MCF 10A (cell line): ENCODE data around the gene CFH. TPM values are rescaled to one million over a fixed set of nuclear protein-coding genes. Genes with fewer than 3 reads are reported as not detected.

Experiments used
- BruUV-seq: library from RNA; stranded (reverse); fragments of 400-500 nt; replicated peaks from 2 replicates; lab custom pipeline; 2021; lab: Mats Ljungman, UMichigan
- CTCF ChIA-PET: fragments of 300-600 bp; sonication (Branson Sonifier 250); formaldehyde crosslinking; extraction: SDS; loops from one replicate; lab custom pipeline; 2021; ENCODE audit warnings: antibody characterized with exemption, inconsistent platforms; lab: Yijun Ruan, JAX
- POLR2A ChIA-PET: fragments of 300-600, 350-650 bp; sonication (Branson Sonifier 250); formaldehyde crosslinking; extraction: SDS; loops from one replicate; lab custom pipeline; 2020; ENCODE audit warnings: antibody characterized with exemption, inconsistent platforms; lab: Yijun Ruan, JAX
- DNase-seq: peaks from one replicate; pipeline ENCODE4 v3.0.0-alpha.2; 2018; ENCODE audit not compliant: unreplicated experiment
- H3K27ac Mint-ChIP-seq: one replicate; pipeline ENCODE4 v1.8.0; 2022; ENCODE audit warnings: mild to moderate bottlenecking, low read depth, mixed read lengths; ENCODE audit not compliant: unreplicated experiment
- H3K27me3 Mint-ChIP-seq: one replicate; pipeline ENCODE4 v1.8.0; 2022; ENCODE audit warnings: mixed read lengths; ENCODE audit not compliant: insufficient read depth, unreplicated experiment
- H3K36me3 Mint-ChIP-seq: one replicate; pipeline ENCODE4 v1.8.0; 2022; ENCODE audit warnings: mild to moderate bottlenecking, moderate library complexity, mixed read lengths; ENCODE audit not compliant: insufficient read depth, unreplicated experiment
- H3K4me1 Mint-ChIP-seq: one replicate; pipeline ENCODE4 v1.8.0; 2022; ENCODE audit warnings: mixed read lengths; ENCODE audit not compliant: insufficient read depth, unreplicated experiment
- H3K4me3 Mint-ChIP-seq: one replicate; pipeline ENCODE4 v1.8.0; 2022; ENCODE audit warnings: mild to moderate bottlenecking, moderate library complexity, mixed read lengths; ENCODE audit not compliant: unreplicated experiment
- H3K9me3 Mint-ChIP-seq: one replicate; pipeline ENCODE4 v1.8.0; 2022; ENCODE audit warnings: mixed read lengths; ENCODE audit not compliant: unreplicated experiment
- intact Hi-C: fragments of 100-400 bp; cut with micrococcal nuclease; formaldehyde crosslinking; loops from 2 replicates; pipeline ENCODE4 v1.14.1; 2022
- total RNA-seq: library from RNA; stranded (reverse); gene quantifications from 2 replicates; pipeline ENCODE4 v1.2.3, GENCODE V29; 2022
- TF ChIP-seq, protein P1 (sequence below): fragments of 200-600 bp; IDR thresholded peaks from one replicate; pipeline ENCODE4 v1.8.0; 2022; ENCODE audit warnings: antibody characterized with exemption, mild to moderate bottlenecking; ENCODE audit not compliant: unreplicated experiment

CFH gene
- total RNA-seq, 1 experiment from 2014 or later: 31.6 TPM

DNA sequence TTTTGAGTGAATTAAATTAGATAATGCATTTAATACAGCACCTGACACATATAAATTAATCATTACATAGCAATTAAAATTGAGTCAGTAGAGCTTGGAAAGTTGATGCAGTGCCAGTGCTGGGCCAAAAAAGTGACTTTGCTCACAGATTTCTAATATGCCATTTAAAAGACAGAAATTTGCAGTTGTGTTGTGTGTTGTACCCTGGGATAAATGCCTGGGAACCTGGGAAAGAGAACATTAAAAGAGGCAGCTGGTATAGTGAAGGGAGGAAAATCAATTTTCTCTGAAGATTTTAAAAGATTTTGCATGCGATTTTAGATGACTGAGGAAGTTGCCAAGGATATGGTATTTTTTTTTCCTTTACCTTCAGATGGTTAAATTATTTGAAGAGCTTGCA lies 10.9 kb upstream of the CFH start:
- Mint-ChIP-seq H3K4me1 (no peaks in the 10 kb centered on the region), H3K27ac (no peak overlapping the region), H3K27me3 (no peaks in the 10 kb centered on the region), H3K4me3 (no peak overlapping the region), H3K9me3 (no peaks in the 10 kb centered on the region), H3K36me3 (no peaks in the 10 kb centered on the region)
- TF ChIP-seq, protein P1, sequence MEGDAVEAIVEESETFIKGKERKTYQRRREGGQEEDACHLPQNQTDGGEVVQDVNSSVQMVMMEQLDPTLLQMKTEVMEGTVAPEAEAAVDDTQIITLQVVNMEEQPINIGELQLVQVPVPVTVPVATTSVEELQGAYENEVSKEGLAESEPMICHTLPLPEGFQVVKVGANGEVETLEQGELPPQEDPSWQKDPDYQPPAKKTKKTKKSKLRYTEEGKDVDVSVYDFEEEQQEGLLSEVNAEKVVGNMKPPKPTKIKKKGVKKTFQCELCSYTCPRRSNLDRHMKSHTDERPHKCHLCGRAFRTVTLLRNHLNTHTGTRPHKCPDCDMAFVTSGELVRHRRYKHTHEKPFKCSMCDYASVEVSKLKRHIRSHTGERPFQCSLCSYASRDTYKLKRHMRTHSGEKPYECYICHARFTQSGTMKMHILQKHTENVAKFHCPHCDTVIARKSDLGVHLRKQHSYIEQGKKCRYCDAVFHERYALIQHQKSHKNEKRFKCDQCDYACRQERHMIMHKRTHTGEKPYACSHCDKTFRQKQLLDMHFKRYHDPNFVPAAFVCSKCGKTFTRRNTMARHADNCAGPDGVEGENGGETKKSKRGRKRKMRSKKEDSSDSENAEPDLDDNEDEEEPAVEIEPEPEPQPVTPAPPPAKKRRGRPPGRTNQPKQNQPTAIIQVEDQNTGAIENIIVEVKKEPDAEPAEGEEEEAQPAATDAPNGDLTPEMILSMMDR: no peak
- BruUV-seq: no TSS peak
- DNase-seq: no peak
- intact Hi-C loops: no loop called here
- CTCF ChIA-PET: interaction anchor here (0.8 to 1.6 kb wide), 2 partner anchors 9 to 32 kb away, joined by 3 to 8 read pairs; no protein-coding TSS in a partner anchor
- POLR2A ChIA-PET: interaction anchor here (1.2 kb wide), 1 partner anchor 9 kb away, joined by 4 read pairs; no protein-coding TSS in a partner anchor

- H3K4me3 Mint-ChIP-seq: no peak overlapping the region
- ChIA-PET CTCF (interaction anchor here (0.6 to 3.2 kb wide), 8 partner anchors 9 to 504 kb away, joined by 3 to 16 read pairs (median 4); no protein-coding TSS in a partner anchor), POLR2A (interaction anchor here (1.6 kb wide), 1 partner anchor 9 kb away, joined by 4 read pairs; no protein-coding TSS in a partner anchor)
- no TSS peak for BruUV-seq
- no peaks in the 10 kb centered on the region for H3K36me3 Mint-ChIP-seq
- no peaks in the 10 kb centered on the region for H3K9me3 Mint-ChIP-seq
- intact Hi-C loops: loop anchor here (5.0 kb wide), 1 partner anchor 93 kb away; no protein-coding TSS in a partner anchor
- no peaks in the 10 kb centered on the region for H3K27me3 Mint-ChIP-seq
- H3K4me1 Mint-ChIP-seq: peaks cover 14% of the 10 kb centered on the region
- TF ChIP-seq, protein P1: no peak
- no peak for DNase-seq
- no peak overlapping the region for H3K27ac Mint-ChIP-seq
Measured at GRCh38 chr1:196649990-196650389, 1.9 kb upstream of the CFH start.

DNA sequence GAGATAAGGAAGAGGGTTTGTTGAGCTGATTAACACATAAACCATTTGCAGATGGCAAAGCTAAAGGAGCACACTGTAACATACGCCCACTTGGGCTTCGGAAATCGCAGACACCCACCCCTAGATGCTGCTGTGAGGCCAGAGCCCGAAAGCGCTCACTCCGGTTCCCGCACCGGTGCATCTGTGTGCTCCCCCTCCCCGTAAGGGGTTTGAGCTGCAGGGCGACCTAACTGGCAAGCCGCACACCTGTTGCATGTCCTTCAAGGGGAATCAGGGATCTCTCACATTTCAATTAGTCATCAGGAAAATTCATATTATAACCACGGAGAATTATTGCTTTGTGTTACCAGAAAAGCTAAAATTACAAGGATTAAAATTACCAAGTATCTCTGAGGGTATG lies 1.4 kb upstream of the CFH start:
- TF ChIP-seq, protein P1: no peak
- Mint-ChIP-seq H3K36me3 (no peaks in the 10 kb centered on the region), H3K4me1 (peaks cover 17% of the 10 kb centered on the region), H3K9me3 (no peaks in the 10 kb centered on the region), H3K4me3 (no peak overlapping the region), H3K27ac (no peak overlapping the region), H3K27me3 (no peaks in the 10 kb centered on the region)
- POLR2A ChIA-PET: interaction anchor here (1.6 kb wide), 1 partner anchor 9 kb away, joined by 4 read pairs; no protein-coding TSS in a partner anchor
- BruUV-seq: no TSS peak
- no peak for DNase-seq
- intact Hi-C loops: loop anchor here (5.0 kb wide), 1 partner anchor 93 kb away; no protein-coding TSS in a partner anchor
- CTCF ChIA-PET: interaction anchor here (0.6 to 3.2 kb wide), 8 partner anchors 9 to 504 kb away, joined by 3 to 16 read pairs (median 4); no protein-coding TSS in a partner anchor

DNA sequence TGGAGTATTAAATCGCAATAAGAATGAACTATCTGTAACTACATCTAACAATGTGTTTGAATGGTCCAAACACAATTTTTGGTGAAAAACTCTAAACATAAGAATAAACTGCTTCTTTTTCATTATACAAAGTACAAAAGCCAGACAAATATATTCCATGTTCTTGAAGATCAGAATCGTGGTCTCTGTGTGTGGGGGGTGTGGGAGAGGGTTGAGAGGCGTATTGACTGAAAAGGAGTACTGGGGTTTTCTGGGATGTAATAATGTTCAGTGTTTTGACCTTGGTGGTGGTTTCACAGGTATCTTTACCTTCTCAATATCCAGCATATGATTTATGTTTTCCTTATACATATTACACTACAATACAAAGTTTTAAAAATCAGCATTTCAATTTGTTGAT lies 764 bp upstream of the CFH start:
- H3K27me3 Mint-ChIP-seq: no peaks in the 10 kb centered on the region
- DNase-seq: no peak
- POLR2A ChIA-PET: interaction anchor here (1.4 kb wide), 1 partner anchor 92 kb away, joined by 3 read pairs; no protein-coding TSS in a partner anchor
- TF ChIP-seq, protein P1: no peak
- H3K4me1 Mint-ChIP-seq: peaks cover 21% of the 10 kb centered on the region
- peak overlapping the region; percentile 79 for H3K4me3 Mint-ChIP-seq
- H3K27ac Mint-ChIP-seq: peak overlapping the region; percentile 95
- CTCF ChIA-PET: interaction anchor here (0.8 to 3.2 kb wide), 7 partner anchors 10 to 505 kb away, joined by 3 to 16 read pairs (median 4); no protein-coding TSS in a partner anchor
- no peaks in the 10 kb centered on the region for H3K36me3 Mint-ChIP-seq
- intact Hi-C loops: loop anchor here (1.0 to 5.0 kb wide), 2 partner anchors 94 to 296 kb away; no protein-coding TSS in a partner anchor
- no peaks in the 10 kb centered on the region for H3K9me3 Mint-ChIP-seq
- no TSS peak for BruUV-seq
